ENCODE measurements around the gene TSGA10IP.

TSGA10IP gene

DNA sequence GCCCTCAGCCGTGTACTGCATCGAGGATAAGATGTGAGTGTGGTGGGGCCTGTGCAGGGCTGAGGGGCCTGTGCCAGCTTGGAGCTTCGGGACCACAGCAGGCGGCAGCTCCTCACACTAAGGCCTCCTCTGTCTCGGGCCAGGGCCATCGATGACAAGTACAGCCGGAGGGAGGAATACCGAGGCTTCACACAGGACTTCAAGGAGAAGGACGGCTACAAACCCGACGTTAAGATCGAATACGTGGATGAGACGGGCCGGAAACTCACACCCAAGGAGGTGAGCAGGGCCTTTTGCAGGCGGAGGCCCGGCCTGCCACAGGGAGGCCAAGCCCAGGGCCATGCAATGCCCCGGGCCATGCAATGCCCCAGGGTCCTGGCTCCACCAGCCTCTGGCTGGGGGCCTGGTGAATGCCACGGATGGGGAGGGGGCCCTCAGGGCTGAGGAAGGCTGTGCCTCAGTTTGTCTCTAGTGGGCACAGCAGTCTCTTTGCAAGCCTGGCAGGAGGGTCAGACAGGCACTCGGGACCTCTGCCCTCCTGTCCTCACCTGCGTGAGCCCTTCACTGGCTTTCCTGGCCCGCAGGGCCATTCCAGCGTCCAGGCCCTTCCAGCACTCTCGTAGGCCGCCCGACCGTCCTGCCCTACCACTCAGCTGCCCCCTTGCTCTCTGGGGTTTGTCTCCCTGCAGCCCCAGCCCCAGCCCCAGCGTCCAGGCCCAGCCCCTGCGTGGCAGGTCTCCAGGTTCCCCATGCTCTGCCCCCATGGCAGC, 32.5 kb downstream of the TSGA10IP start:
- TF ChIP-seq, protein P1, sequence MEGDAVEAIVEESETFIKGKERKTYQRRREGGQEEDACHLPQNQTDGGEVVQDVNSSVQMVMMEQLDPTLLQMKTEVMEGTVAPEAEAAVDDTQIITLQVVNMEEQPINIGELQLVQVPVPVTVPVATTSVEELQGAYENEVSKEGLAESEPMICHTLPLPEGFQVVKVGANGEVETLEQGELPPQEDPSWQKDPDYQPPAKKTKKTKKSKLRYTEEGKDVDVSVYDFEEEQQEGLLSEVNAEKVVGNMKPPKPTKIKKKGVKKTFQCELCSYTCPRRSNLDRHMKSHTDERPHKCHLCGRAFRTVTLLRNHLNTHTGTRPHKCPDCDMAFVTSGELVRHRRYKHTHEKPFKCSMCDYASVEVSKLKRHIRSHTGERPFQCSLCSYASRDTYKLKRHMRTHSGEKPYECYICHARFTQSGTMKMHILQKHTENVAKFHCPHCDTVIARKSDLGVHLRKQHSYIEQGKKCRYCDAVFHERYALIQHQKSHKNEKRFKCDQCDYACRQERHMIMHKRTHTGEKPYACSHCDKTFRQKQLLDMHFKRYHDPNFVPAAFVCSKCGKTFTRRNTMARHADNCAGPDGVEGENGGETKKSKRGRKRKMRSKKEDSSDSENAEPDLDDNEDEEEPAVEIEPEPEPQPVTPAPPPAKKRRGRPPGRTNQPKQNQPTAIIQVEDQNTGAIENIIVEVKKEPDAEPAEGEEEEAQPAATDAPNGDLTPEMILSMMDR (conservative IDR thresholded peaks at IDR 0.05) = no peak

DNA sequence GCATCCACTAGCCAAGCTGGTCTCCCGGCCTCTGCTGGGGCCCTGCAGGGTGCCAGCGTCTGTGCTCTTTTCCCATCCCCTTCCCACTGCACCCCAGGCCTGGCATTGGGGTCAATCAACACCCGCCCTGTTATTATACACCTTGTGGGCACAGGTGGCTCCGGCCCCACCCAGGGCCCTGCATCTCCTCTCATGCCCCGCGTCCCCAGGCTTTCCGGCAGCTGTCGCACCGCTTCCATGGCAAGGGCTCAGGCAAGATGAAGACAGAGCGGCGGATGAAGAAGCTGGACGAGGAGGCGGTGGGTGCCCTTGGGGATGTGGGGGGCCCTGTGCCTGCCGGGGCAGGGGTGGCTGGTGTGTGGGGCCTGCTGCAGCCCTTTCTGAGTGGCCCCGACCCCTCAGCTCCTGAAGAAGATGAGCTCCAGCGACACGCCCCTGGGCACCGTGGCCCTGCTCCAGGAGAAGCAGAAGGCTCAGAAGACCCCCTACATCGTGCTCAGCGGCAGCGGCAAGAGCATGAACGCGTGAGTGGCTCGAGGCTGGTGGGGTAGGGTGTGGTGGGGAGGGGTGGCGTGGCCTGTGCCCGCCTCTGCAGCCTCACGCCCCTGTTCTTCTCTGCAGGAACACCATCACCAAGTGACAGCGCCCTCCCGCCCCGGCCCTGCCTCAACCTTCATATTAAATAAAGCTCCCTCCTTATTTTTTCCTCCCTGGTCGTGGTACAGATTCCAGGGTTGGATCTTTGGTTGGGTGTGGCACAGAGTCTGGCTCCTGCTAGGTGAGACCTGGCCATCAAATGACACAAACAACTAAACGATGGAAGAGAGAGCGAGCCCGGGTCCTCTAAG, 33.3 kb downstream of the TSGA10IP start:
- no peak overlapping the region for H3K27ac ChIP-seq
- TF ChIP-seq, protein P1 (conservative IDR thresholded peaks at IDR 0.05) = no peak

More for the DNA sequence above, 32.5 kb downstream of the TSGA10IP start:
- no peak overlapping the region for H3K27ac ChIP-seq

- TF ChIP-seq, protein P1 (conservative IDR thresholded peaks at IDR 0.05) = no peak
- no peak overlapping the region for H3K27ac ChIP-seq
Observed at GRCh38 chr11:65979261-65979759, 34.0 kb downstream of the TSGA10IP start.

DNA sequence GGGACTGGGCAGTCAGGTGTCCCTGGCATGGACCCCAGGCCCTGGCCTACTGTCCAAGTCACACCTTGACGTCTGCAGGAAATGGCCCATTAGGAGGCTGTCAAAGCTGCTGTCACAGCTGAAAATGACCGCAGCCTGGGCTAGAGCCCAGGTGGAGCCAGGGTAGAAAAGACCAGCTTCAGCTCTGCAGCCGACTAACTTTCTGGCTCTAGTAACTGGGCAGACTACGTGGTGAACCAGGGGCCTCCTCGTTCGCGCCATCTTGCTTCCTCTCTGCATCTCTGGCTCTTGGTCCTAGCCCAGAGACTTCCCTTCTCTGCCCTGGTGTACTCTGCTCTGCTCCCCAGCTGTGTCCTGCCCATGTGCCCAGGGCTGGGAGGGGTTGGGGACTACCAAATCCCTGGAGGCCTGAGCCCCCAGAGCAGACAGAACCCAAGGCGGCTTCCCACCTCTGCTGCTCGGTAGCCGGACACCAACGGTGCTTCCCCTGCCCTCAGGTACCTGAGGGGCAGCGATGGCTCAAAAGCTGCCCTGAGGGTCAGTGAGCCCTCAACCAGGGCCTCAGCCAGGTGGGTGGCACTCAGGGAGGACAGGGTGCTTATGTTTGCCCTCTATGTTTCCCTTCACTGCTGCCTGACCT, 35.9 kb downstream of the TSGA10IP start:
- no peak overlapping the region for H3K27ac ChIP-seq
- TF ChIP-seq, protein P1 (conservative IDR thresholded peaks at IDR 0.05) = no peak

DNA sequence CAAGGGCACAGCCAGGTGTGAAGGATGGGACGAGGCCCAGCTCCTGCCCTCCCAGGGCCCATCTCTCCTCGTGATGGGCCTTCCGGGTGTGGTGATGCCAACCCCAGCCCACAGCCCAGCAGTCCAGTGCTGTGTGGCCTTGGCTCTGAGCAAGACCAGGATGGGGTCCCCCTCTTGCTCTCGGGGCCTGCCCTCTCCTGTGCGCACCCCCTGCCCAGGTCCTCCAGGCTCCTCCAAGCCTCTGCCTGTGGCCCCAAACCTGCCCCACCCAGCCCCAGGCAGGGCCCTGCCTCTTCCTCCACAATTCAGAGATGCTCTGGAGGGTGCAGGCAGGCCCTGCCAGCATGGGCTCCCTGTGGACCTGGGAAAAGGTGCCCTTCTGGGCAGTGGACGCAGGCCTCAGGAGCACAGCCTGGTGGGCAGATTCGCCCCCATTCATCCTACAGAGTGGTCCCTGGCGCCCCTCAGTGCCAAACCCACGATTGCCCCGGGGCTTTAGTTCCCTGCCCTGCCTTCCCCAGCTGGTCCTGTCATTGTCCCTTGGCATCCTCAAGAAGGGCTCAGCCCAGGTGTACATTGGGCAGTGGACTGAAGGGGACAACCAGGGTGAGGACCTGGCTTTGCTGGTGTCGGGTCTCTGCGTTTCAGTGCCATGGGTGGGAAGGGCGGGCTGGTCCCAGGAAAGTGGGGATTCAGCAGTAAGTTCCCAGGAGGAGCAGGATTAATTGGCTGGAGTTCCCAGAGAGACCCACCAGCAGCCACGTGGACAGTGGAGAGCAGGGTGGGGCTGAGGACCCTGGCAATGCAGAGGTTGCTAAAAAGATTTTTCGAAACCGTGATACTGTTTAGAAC, 36.9 kb downstream of the TSGA10IP start:
- no peak overlapping the region for H3K27ac ChIP-seq
- TF ChIP-seq, protein P1 (conservative IDR thresholded peaks at IDR 0.05) = no peak

DNA sequence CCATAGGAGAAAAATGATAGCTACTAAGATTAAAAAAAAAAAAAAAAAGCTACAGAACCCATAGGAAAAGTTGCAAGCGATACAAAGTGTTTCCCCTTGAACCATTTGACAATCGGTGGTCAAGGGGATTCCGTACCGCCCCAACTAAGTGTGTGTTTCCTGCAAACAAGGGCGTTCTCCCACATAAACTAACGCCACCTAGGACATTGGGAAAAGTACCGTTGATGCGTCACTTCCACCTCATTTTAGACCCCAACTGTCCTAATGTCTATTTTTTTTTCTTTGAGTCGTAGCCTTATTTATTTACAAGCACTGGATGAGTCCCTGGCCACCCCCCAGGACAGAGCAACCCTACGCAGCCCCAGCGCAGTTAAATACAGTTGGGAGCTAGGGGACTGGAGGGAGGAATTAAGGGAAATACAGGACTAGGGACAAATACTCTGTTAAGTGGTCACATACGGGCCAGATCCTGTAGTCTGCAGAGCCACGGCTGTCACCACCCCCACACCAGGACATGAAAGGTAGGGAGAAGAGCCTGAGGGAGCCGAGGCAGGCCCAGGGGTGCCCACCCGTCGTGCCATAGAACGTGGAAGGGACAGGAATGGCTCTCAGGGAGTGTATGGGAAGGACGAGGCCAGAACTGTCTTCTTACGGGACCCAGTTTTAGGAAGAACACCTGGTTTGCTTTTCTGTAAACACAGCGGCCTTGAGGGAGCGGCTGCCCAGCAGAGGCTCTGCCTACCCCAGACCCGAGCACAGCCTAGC, 37.7 kb downstream of the TSGA10IP start:
- TF ChIP-seq, protein P1 (conservative IDR thresholded peaks at IDR 0.05) = no peak
- no peak overlapping the region; the same call in 1 of the 2 replicates for H3K27ac ChIP-seq

Data from VCaP (cell line).